NCI-H526 treated with DMSO at 0.1 percent for 48 hours (cell line): Measurements from ENCODE around the gene OR6C75.
"Not testable (repeated sequence)": the region's sequence is repeated elsewhere in the genome, so short reads cannot be mapped to it uniquely, and the experiment has no call there.

Source experiments
- DNase-seq: peaks from one replicate; lab custom pipeline; 2025; lab: John Stamatoyannopoulos, UW

Gene OR6C75

GRCh38 chr12:55362675-55363074, at the start of gene OR6C75:
TSS of gene OR6C75 (plus strand) at chr12:55362975. CDS start at chr12:55365111, 2,136 bp downstream.
- DNase-seq: no peak

- DNase-seq: no peak
These were observed 48.7 kb upstream of the OR6C75 start, which contains the start of gene OR6C1 for GRCh38 chr12:55314043-55314442. TSS of gene OR6C1 (plus strand) at chr12:55314343. CDS start at chr12:55320600, 6,257 bp downstream.

- no peak for DNase-seq
These were observed 42.6 kb upstream of the OR6C75 start for GRCh38 chr12:55320201-55320600.

GRCh38 chr12:55325801-55326200, 37.0 kb upstream of the OR6C75 start:
- not testable (repeated sequence) for DNase-seq

GRCh38 chr12:55330446-55330845, 32.3 kb upstream of the OR6C75 start, which contains the start of gene OR6C3:
TSS of gene OR6C3 (plus strand) at chr12:55330746. CDS start at chr12:55331701, 955 bp downstream.
- DNase-seq: no peak

DNA sequence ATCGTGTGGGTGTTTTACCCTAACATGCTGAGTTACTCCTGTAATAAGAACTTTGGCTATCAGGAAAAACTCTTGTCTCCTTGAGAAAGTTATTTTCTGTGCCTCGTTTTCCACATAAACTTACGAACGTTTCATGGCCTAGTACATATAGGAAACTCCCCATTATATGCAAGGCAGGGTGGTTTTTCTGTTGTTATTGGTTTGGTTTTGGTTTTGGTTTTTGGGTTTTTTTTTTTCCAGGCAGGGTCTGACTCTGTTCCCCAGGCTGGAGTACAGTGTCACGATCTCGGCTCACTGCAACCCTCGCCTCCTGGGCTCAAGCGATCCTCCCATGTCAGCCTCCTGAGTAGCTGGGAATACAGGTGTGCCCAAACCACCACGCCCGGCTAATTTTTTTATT, 26.8 kb upstream of the OR6C75 start:
- no peak for DNase-seq

DNA sequence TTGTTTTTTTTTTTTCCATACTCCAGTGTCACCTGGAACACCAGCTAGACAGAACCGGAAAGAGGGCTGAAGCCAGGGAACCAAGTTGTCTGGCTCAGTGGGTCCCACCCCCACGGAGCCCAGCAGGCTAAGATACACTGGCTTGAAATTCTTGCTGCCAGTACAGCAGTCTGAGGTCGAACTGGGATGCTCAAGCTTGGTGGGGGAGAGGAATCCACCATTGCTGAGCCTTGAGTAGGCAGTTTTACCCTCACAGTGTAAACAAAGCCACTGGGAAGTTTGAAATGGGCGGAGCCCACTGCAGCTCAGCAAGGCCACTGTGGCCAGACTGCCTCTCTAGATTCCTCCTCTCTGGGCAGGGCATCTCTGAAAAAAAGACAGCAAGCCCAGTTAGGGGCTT, 7.4 kb upstream of the OR6C75 start:
- DNase-seq: not testable (repeated sequence)

- no peak for DNase-seq
These were observed 2.3 kb downstream of the OR6C75 start for GRCh38 chr12:55365086-55365485.

DNA sequence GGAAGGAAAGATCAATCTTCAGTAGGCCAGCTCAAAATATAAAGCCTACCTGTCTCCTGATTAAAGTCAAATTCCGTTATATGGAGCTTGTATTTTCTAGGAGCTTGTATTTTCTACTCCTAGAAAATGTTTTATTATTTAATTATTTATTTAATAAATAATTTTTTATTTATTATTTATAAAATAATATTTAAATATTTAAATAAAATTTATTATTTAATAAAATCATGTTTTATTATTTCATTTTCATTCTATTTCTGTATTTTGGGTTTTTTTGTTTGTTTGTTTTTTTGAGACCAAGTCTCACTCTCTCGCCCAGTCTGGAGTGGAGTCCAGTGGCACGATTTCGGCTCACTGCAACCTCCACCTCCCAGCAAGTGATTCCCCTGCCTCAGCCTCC, 9.7 kb downstream of the OR6C75 start:
- no peak for DNase-seq

GRCh38 chr12:55385891-55386290, 23.1 kb downstream of the OR6C75 start:
- DNase-seq: no peak

- DNase-seq: no peak
These were observed 29.4 kb downstream of the OR6C75 start for GRCh38 chr12:55392032-55392795.

GRCh38 chr12:55396326-55396725, 33.6 kb downstream of the OR6C75 start:
- no peak for DNase-seq

DNA sequence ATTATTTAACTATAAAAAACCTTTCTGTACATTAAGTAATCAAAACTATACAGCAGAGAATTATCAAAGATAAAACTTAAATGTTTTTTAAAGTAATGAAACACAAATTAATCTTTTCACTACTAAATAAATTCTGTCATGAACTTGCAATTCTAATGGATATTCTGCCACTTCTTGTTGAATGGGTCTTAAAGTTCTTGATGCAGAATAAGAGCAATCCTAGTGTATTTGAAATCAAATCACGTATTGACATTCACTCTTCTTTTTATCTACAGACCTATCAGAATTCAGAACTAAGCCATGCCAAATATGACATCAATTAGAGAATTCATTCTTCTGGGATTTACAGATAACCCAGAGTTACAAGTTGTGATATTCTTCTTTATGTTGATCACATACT, 37.5 kb downstream of the OR6C75 start, which contains the start of gene OR6C65:
OR6C65 (plus strand) TSS at position 301 of the 400 bp plus-strand sequence; CDS start at position 301, 0 bp downstream.
- DNase-seq: no peak

DNA sequence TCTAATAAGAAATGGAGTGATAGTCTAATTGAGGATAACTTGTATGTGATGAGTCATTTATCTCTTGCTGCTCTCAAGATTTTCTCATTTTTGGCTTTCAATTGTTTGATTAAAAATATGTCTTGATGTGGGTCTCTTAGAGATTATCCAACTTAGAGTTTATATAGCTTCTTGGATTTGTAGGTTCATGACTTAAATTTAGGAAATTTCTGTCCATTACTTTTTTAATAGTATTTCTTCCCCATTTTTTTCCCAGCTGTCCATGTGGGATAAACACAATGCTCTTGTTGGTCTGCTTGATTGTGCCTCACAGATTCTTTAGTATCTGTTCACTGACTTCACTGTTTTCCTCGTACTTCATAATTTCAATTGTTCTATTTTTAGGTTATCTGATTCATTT, 45.1 kb downstream of the OR6C75 start:
- no peak for DNase-seq

GRCh38 chr12:55409133-55409532, 46.4 kb downstream of the OR6C75 start:
- not testable (repeated sequence) for DNase-seq

DNA sequence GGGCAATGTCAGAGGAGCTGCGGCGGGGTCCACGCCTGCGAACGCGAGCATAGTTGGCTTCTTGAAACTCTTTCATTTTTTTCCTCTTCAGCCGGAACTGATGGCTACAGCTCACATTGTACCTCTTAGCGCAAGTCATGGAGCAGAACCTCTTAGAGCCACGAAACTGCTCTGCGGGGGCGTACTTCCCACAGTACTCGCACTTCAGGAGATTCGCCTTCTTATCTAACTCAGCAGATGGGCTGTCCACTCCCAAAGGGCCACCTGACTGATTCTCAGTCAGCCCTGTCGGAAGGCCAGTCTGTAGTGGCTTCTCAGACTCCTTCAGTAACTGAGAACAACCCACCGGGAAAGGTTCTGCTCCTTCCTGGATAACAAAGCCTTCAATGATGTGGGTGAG, 49.4 kb downstream of the OR6C75 start:
- not testable (repeated sequence) for DNase-seq

DNA sequence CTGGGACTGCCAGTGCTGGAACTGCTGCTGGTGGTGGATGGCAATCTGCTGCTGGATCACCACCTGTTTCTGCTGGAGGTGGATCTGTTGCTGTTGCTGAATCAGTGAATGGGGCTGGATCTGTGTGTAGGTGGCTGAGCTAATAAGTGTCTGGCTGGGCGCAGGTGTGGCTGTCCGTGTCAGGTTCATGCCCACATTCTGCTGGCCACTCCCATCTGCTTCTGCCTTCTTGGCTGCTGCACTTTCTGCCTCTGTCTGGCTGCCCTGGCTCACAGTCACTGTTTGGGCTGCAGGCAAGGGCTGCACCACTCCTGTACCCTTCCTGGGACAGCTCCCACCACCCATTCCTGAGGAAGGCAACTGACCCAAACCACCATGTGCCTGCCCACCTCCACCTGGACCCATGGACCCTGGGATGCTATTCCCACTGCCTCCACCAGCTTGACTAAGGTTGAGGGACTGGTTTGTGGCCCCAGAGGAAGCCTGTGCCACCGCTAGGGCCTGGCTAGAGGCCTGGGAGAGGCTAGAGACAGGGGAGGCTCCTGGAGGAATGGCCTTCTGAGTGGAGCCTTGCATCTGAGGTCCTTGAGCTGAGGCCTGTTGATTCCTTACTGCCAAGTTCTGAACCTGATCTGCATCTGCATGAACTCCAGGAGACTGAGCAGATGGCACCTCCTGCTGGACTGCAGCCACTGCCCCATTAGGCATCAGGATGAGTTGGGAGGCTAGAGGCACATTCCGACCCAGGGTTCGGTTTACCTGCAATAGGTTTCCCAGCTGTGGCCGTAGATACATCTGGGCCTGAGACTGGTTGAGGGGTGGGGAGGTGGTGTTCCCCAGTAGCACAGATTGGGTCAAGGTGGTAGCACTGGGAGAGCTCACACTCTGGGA, 51.0 kb downstream of the OR6C75 start:
- not testable (repeated sequence) for DNase-seq

- not testable (repeated sequence) for DNase-seq
These were observed 51.6 kb downstream of the OR6C75 start for GRCh38 chr12:55414396-55414823.

DNA sequence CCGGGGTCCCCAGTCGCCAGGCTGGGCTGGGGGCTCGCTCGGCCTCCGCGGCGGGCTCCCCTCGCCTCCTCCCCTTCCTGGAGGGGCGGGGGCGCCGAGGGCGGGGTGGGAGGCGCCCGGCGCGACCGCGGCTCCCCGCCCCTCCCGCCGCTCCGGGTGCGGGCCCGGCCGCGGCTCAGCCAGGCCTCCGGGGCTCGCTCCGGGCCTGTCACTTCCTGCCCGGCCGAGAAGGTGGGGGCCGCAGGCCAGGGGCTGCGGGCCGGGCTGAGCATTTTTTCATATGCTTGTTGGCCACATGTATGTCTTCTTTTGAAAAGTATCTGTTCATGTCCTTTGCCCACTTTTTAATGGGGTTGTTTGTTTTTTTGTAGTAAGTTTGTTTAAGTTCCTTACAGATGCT, 52.1 kb downstream of the OR6C75 start:
- not testable (repeated sequence) for DNase-seq

- no peak for DNase-seq
These were observed 54.2 kb downstream of the OR6C75 start for GRCh38 chr12:55416961-55417360.
